HEK293T (cell line): ENCODE measurements around the gene PROP1.
"Not testable (repeated sequence)": the region's sequence is repeated elsewhere in the genome, so short reads cannot be mapped to it uniquely, and the experiment has no call there.

ENCODE experiments used
- CTCF ChIA-PET: fragments of 350-600 bp; formaldehyde crosslinking; extraction: SDS; loops from one replicate; lab custom pipeline; 2021; ENCODE audit warnings: antibody characterized with exemption, inconsistent platforms; lab: Yijun Ruan, JAX
- POLR2A ChIA-PET: fragments of 350-600 bp; formaldehyde crosslinking; extraction: SDS; loops from one replicate; lab custom pipeline; 2020; ENCODE audit warnings: antibody characterized with exemption, inconsistent platforms; lab: Yijun Ruan, JAX
- DNase-seq: peaks from one replicate; pipeline ENCODE4 v3.0.0; 2012; ENCODE audit warnings: mixed read lengths; ENCODE audit errors: extremely low spot score
- BHLHE40 ChIP-seq: fragments of 450-650 bp; IDR thresholded peaks from 2 replicates; pipeline ENCODE4 v1.6.1; 2016; ENCODE audit warnings: mild to moderate bottlenecking, moderate library complexity, borderline replicate concordance
- FOXA1 ChIP-seq: fragments of 450-650 bp; IDR thresholded peaks from 2 replicates; pipeline ENCODE4 v1.6.1; 2016; ENCODE audit warnings: mild to moderate bottlenecking
- FOXK2 ChIP-seq: fragments of 450-650 bp; IDR thresholded peaks from 2 replicates; pipeline ENCODE4 v1.6.1; 2016; ENCODE audit warnings: mild to moderate bottlenecking
- SUZ12 ChIP-seq: fragments of 450-650 bp; IDR thresholded peaks from 2 replicates; pipeline ENCODE4 v1.6.1; 2016; ENCODE audit warnings: mild to moderate bottlenecking

PROP1 gene

GRCh38 chr5:177958696-177959095 is 37.3 kb downstream of the PROP1 start:
- DNase-seq: no peak
- CTCF ChIA-PET: no interaction called here
- no peak for TF ChIP-seq FOXK2
- no peak for TF ChIP-seq SUZ12
- no peak for TF ChIP-seq BHLHE40
- POLR2A ChIA-PET: no interaction called here

- TF ChIP-seq FOXA1: no peak
- DNase-seq: no peak
- POLR2A ChIA-PET: no interaction called here
- CTCF ChIA-PET: no interaction called here
Measured at GRCh38 chr5:177957241-177957640, 38.8 kb downstream of the PROP1 start.

GRCh38 chr5:177953101-177953500 is 42.9 kb downstream of the PROP1 start:
- POLR2A ChIA-PET, DNase-seq, CTCF ChIA-PET: not testable (repeated sequence)

GRCh38 chr5:177949656-177950055 is 46.4 kb downstream of the PROP1 start:
- POLR2A ChIA-PET, DNase-seq, CTCF ChIA-PET: not testable (repeated sequence)

GRCh38 chr5:177949065-177949464 is 47.0 kb downstream of the PROP1 start:
- POLR2A ChIA-PET, CTCF ChIA-PET, DNase-seq: not testable (repeated sequence)

GRCh38 chr5:177947912-177948311 is 48.1 kb downstream of the PROP1 start:
- POLR2A ChIA-PET, DNase-seq, CTCF ChIA-PET: not testable (repeated sequence)

GRCh38 chr5:177945601-177946283 is 50.3 kb downstream of the PROP1 start:
- DNase-seq, CTCF ChIA-PET, POLR2A ChIA-PET: not testable (repeated sequence)

- CTCF ChIA-PET, POLR2A ChIA-PET, DNase-seq: not testable (repeated sequence)
Measured at GRCh38 chr5:177945145-177945544, 50.9 kb downstream of the PROP1 start.

- POLR2A ChIA-PET, CTCF ChIA-PET, DNase-seq: not testable (repeated sequence)
Measured at GRCh38 chr5:177943805-177944736, 52.0 kb downstream of the PROP1 start.

- POLR2A ChIA-PET, CTCF ChIA-PET, DNase-seq: not testable (repeated sequence)
Measured at GRCh38 chr5:177942896-177943295, 53.1 kb downstream of the PROP1 start.
